PC-9 (cell line): ENCODE measurements around the gene CEP131. TPM values are rescaled to one million over a fixed set of nuclear protein-coding genes. Genes with fewer than 3 reads are reported as not detected.

Experiments used
- BruUV-seq: library from RNA; stranded (reverse); fragments of 400-500 nt; replicated peaks from 2 replicates; lab custom pipeline; 2021; lab: Mats Ljungman, UMichigan
- CTCF ChIA-PET: fragments of 300-600 bp; sonication (Branson Sonifier 250); formaldehyde crosslinking; loops from one replicate; lab custom pipeline; 2022; ENCODE audit warnings: antibody characterized with exemption; lab: Charles Lee
- POLR2A ChIA-PET: fragments of 300-600 bp; sonication (Branson Sonifier 250); formaldehyde crosslinking; loops from one replicate; lab custom pipeline; 2022; ENCODE audit warnings: antibody characterized with exemption; ENCODE audit not compliant: unreplicated experiment; lab: Charles Lee
- DNase-seq, 2 experiments: peaks; one replicate each; pipeline versions ENCODE4 v3.0.0 to v3.0.0-alpha.2; 2015 to 2022; ENCODE audit warnings: mixed read lengths in 1 of 2
- H2AFZ ChIP-seq: fragments of 200-600 bp; sonication (generic); 2 replicates; pipeline ENCODE4 v1.8.1; 2017; ENCODE audit warnings: antibody characterized with exemption
- H3F3A ChIP-seq: fragments of 200-600 bp; sonication (generic); 2 replicates; pipeline ENCODE4 v1.8.1; 2017; ENCODE audit warnings: antibody characterized with exemption, mild to moderate bottlenecking, low read depth; ENCODE audit not compliant: insufficient read depth
- H3K27ac ChIP-seq: fragments of 200-600 bp; sonication (generic); 2 replicates; pipeline ENCODE4 v1.6.1; 2016; ENCODE audit warnings: mixed run types
- H3K27me3 ChIP-seq: fragments of 200-600 bp; sonication (generic); 2 replicates; pipeline ENCODE4 v1.6.1; 2016; ENCODE audit warnings: low read depth, mixed run types; ENCODE audit not compliant: insufficient read depth
- H3K36me3 ChIP-seq: fragments of 200-600 bp; sonication (generic); 2 replicates; pipeline ENCODE4 v1.6.1; 2016; ENCODE audit warnings: low read depth, mixed run types
- H3K4me1 ChIP-seq: fragments of 200-600 bp; sonication (generic); replicated peaks from 2 replicates; pipeline ENCODE4 v1.6.1; 2016; ENCODE audit warnings: mixed run types; ENCODE audit not compliant: insufficient read depth
- H3K4me2 ChIP-seq: fragments of 200-600 bp; sonication (generic); 2 replicates; pipeline ENCODE4 v1.6.1; 2017; ENCODE audit warnings: mixed run types
- H3K4me3 ChIP-seq: fragments of 200-600 bp; sonication (generic); 2 replicates; pipeline ENCODE4 v1.6.1; 2016; ENCODE audit warnings: mixed run types
- H3K79me2 ChIP-seq: fragments of 200-600 bp; sonication (generic); 2 replicates; pipeline ENCODE4 v1.6.1; 2017; ENCODE audit warnings: low read depth, mixed run types
- H3K9me2 ChIP-seq: fragments of 200-600 bp; sonication (generic); 2 replicates; pipeline ENCODE4 v1.8.1; 2017; ENCODE audit warnings: mild to moderate bottlenecking; ENCODE audit not compliant: insufficient read depth
- H3K9me3 ChIP-seq: fragments of 200-600 bp; sonication (generic); 2 replicates; pipeline ENCODE4 v1.8.1; 2016; ENCODE audit warnings: low read depth; ENCODE audit not compliant: insufficient read depth
- H4K20me1 ChIP-seq: fragments of 200-600 bp; sonication (generic); 2 replicates; pipeline ENCODE4 v1.8.1; 2017; ENCODE audit not compliant: insufficient read depth
- CTCF ChIP-seq: fragments of 200-600 bp; sonication (generic); conservative IDR thresholded peaks from 2 replicates; pipeline ENCODE4 v1.6.1; 2017; ENCODE audit warnings: mixed run types, antibody characterized with exemption, mild to moderate bottlenecking, moderate library complexity
- EZH2 ChIP-seq: fragments of 200-600 bp; sonication (generic); IDR thresholded peaks from 2 replicates; pipeline ENCODE4 v1.8.0; 2017; ENCODE audit warnings: antibody characterized with exemption, low read depth
- intact Hi-C: fragments of 100-400 bp; cut with micrococcal nuclease; formaldehyde crosslinking; loops from one replicate; pipeline ENCODE4 v1.10.0; 2022; ENCODE audit not compliant: unreplicated experiment
- total RNA-seq: library from RNA; stranded (reverse); gene quantifications from 2 replicates; pipeline ENCODE4 v1.2.3, GENCODE V29; 2021

CEP131 gene
- total RNA-seq, 1 experiment from 2014 or later, result 24.4 TPM

GRCh38 chr17:81200695-81201580 lies 21.8 kb downstream of the CEP131 start:
- H3K4me1 ChIP-seq, result no peaks in the 10 kb centered on the region
- TF ChIP-seq CTCF (peak; percentile 66), EZH2 (no peak)
- no peaks in the 10 kb centered on the region for H3K79me2 ChIP-seq
- H3K27ac ChIP-seq, result no peak overlapping the region
- H3K36me3 ChIP-seq, result no peaks in the 10 kb centered on the region
- no peak overlapping the region for H2AFZ ChIP-seq
- ChIA-PET POLR2A (no interaction called here), CTCF (interaction anchor here (0.6 to 0.8 kb wide), 3 partner anchors 26 to 59 kb away, joined by 3 to 11 read pairs (median 4); no protein-coding TSS in a partner anchor)
- DNase-seq, result peak; percentile 45 to 53
- H3K4me2 ChIP-seq, result no peak overlapping the region
- H3K9me3 ChIP-seq, result no peaks in the 10 kb centered on the region
- H3K27me3 ChIP-seq, result no peaks in the 10 kb centered on the region
- no TSS peak for BruUV-seq
- H3K4me3 ChIP-seq, result no peak overlapping the region
- H4K20me1 ChIP-seq, result no peaks in the 10 kb centered on the region
- intact Hi-C loops, result loop anchor here (5.0 kb wide), 1 partner anchor 59 kb away; no protein-coding TSS in a partner anchor
- no peaks in the 10 kb centered on the region for H3K9me2 ChIP-seq
- H3F3A ChIP-seq, result no peaks in the 10 kb centered on the region

- intact Hi-C loops, result loop anchor here (5.0 kb wide), 1 partner anchor 58 kb away; no protein-coding TSS in a partner anchor
- Histone ChIP-seq H3K9me2 (no peaks in the 10 kb centered on the region), H3K79me2 (no peaks in the 10 kb centered on the region), H3K36me3 (no peaks in the 10 kb centered on the region), H3F3A (no peaks in the 10 kb centered on the region), H3K9me3 (no peaks in the 10 kb centered on the region), H4K20me1 (no peaks in the 10 kb centered on the region), H3K4me1 (no peaks in the 10 kb centered on the region), H3K4me2 (no peak overlapping the region), H3K27me3 (no peaks in the 10 kb centered on the region), H2AFZ (no peak overlapping the region), H3K4me3 (no peak overlapping the region), H3K27ac (no peak overlapping the region)
- no peak for DNase-seq
- ChIA-PET CTCF (no interaction called here), POLR2A (no interaction called here)
- no TSS peak for BruUV-seq
- TF ChIP-seq EZH2 (no peak), CTCF (no peak)
These were observed 22.6 kb downstream of the CEP131 start for GRCh38 chr17:81200201-81200600.

GRCh38 chr17:81199482-81199830 lies 23.3 kb downstream of the CEP131 start:
- Histone ChIP-seq H3K4me3 (no peak overlapping the region), H3K36me3 (no peaks in the 10 kb centered on the region), H3K9me2 (no peaks in the 10 kb centered on the region), H3K4me2 (no peak overlapping the region), H3K4me1 (no peaks in the 10 kb centered on the region), H3K27me3 (no peaks in the 10 kb centered on the region), H3K79me2 (no peaks in the 10 kb centered on the region), H3K9me3 (no peaks in the 10 kb centered on the region), H3K27ac (no peak overlapping the region), H3F3A (no peaks in the 10 kb centered on the region), H4K20me1 (no peaks in the 10 kb centered on the region), H2AFZ (no peak overlapping the region)
- DNase-seq, result no peak
- TF ChIP-seq CTCF, result no peak
- TF ChIP-seq EZH2, result no peak
- intact Hi-C loops, result no loop called here
- ChIA-PET CTCF (no interaction called here), POLR2A (no interaction called here)
- no TSS peak for BruUV-seq
